SU-DHL-6 (cell line): ENCODE results near the gene CPVL.

Source experiments
- H2AFZ ChIP-seq: fragments of 200-600 bp; sonication (generic); 2 replicates; pipeline ENCODE4 v1.6.1; 2014; ENCODE audit warnings: low read depth, mild to moderate bottlenecking, moderate library complexity, mixed read lengths, antibody characterized with exemption, low read length; ENCODE audit not compliant: severe bottlenecking
- H3F3A ChIP-seq: fragments of 200-600 bp; shearing (Covaris generic); 2 replicates; pipeline ENCODE4 v1.6.0; 2016; ENCODE audit warnings: antibody characterized with exemption, mild to moderate bottlenecking; ENCODE audit not compliant: insufficient read depth
- H3K27ac ChIP-seq: fragments of 200-600 bp; sonication (generic); 2 replicates; pipeline ENCODE4 v1.5.1; 2016; ENCODE audit warnings: low read depth, mild to moderate bottlenecking, low read length, moderate library complexity, mixed read lengths
- H3K27me3 ChIP-seq: fragments of 200-600 bp; sonication (generic), shearing (Covaris generic); 2 replicates; pipeline ENCODE4 v1.6.0; 2014; ENCODE audit warnings: mild to moderate bottlenecking, low read length
- H3K36me3 ChIP-seq: fragments of 200-600 bp; sonication (generic); 2 replicates; pipeline ENCODE4 v1.6.1; 2014; ENCODE audit warnings: mild to moderate bottlenecking, low read length, mixed read lengths
- H3K4me2 ChIP-seq: fragments of 300-600, 200-600 bp; shearing (Covaris generic), sonication (generic); 2 replicates; pipeline ENCODE4 v1.6.0; 2014; ENCODE audit warnings: low read length, low read depth, mild to moderate bottlenecking; ENCODE audit not compliant: poor library complexity, severe bottlenecking
- H3K4me3 ChIP-seq: fragments of 200-600 bp; sonication (generic); 2 replicates; pipeline ENCODE4 v1.5.1; 2014; ENCODE audit warnings: antibody characterized with exemption, low read length, mild to moderate bottlenecking, mixed read lengths; ENCODE audit not compliant: insufficient read depth, poor library complexity, severe bottlenecking
- H3K79me2 ChIP-seq: fragments of 200-600 bp; sonication (generic); 2 replicates; pipeline ENCODE4 v1.6.1; 2014; ENCODE audit warnings: mild to moderate bottlenecking, low read length, moderate library complexity; ENCODE audit not compliant: insufficient read depth
- H3K9ac ChIP-seq: fragments of 200-600 bp; sonication (generic); 2 replicates; pipeline ENCODE4 v1.7.0; 2014; ENCODE audit warnings: mild to moderate bottlenecking, low read length
- H3K9me2 ChIP-seq: fragments of 200-600 bp; sonication (generic); replicated peaks from 2 replicates; pipeline ENCODE4 v1.6.1; 2014; ENCODE audit warnings: low read length; ENCODE audit not compliant: insufficient read depth
- H3K9me3 ChIP-seq: fragments of 200-600 bp; sonication (generic); 2 replicates; pipeline ENCODE4 v1.6.1; 2014; ENCODE audit warnings: low read length, mixed read lengths; ENCODE audit not compliant: insufficient read depth
- H4K20me1 ChIP-seq: fragments of 200-600 bp; sonication (generic); 2 replicates; pipeline ENCODE4 v1.6.1; 2014; ENCODE audit warnings: low read depth, mild to moderate bottlenecking, antibody characterized with exemption, low read length, moderate library complexity, mixed read lengths
- EZH2phosphoT487 ChIP-seq: fragments of 200-600 bp; sonication (generic), shearing (Covaris generic); conservative IDR thresholded peaks from 2 replicates; pipeline ENCODE4 v1.6.1; 2018; ENCODE audit warnings: mild to moderate bottlenecking, antibody characterized with exemption, low read length, moderate library complexity, mixed read lengths
- TF ChIP-seq, protein P1 (sequence below): fragments of 200-600 bp; sonication (generic); IDR thresholded peaks from one replicate; pipeline ENCODE4 v1.5.1; 2017; ENCODE audit warnings: antibody characterized with exemption, mild to moderate bottlenecking, low read length, moderate library complexity; ENCODE audit not compliant: insufficient read depth, poor library complexity, severe bottlenecking

The CPVL gene

DNA sequence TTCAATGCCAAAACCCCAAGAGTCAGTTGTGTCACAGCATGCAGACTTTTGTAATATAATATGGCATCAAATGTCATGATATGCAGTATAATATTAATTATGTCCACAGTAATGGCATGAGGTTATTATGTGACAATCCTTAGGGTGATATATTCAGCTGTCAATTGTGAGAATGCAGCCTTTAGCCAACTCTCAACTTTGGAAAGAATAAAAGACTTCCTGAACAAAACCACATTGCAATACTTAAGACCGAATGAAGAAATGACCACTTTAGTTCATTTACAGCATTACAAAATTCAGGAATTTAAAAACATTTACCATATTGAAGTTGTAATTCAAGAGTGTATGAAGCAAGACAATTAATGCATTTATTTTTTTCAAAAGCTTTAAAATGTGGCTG is 45.4 kb downstream of the CPVL start:
- no peak overlapping the region for H2AFZ ChIP-seq
- no peaks in the 10 kb centered on the region for H3F3A ChIP-seq
- no peaks in the 10 kb centered on the region for H4K20me1 ChIP-seq
- H3K4me2 ChIP-seq = no peak overlapping the region
- TF ChIP-seq, protein P1, sequence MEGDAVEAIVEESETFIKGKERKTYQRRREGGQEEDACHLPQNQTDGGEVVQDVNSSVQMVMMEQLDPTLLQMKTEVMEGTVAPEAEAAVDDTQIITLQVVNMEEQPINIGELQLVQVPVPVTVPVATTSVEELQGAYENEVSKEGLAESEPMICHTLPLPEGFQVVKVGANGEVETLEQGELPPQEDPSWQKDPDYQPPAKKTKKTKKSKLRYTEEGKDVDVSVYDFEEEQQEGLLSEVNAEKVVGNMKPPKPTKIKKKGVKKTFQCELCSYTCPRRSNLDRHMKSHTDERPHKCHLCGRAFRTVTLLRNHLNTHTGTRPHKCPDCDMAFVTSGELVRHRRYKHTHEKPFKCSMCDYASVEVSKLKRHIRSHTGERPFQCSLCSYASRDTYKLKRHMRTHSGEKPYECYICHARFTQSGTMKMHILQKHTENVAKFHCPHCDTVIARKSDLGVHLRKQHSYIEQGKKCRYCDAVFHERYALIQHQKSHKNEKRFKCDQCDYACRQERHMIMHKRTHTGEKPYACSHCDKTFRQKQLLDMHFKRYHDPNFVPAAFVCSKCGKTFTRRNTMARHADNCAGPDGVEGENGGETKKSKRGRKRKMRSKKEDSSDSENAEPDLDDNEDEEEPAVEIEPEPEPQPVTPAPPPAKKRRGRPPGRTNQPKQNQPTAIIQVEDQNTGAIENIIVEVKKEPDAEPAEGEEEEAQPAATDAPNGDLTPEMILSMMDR = no peak
- no peak for TF ChIP-seq EZH2phosphoT487
- H3K9me3 ChIP-seq = no peaks in the 10 kb centered on the region
- no peaks in the 10 kb centered on the region for H3K36me3 ChIP-seq
- H3K4me3 ChIP-seq = no peak overlapping the region
- no peaks in the 10 kb centered on the region for H3K27me3 ChIP-seq
- no peaks in the 10 kb centered on the region for H3K9me2 ChIP-seq
- H3K9ac ChIP-seq = no peak overlapping the region
- H3K79me2 ChIP-seq = no peaks in the 10 kb centered on the region
- no peak overlapping the region for H3K27ac ChIP-seq

DNA sequence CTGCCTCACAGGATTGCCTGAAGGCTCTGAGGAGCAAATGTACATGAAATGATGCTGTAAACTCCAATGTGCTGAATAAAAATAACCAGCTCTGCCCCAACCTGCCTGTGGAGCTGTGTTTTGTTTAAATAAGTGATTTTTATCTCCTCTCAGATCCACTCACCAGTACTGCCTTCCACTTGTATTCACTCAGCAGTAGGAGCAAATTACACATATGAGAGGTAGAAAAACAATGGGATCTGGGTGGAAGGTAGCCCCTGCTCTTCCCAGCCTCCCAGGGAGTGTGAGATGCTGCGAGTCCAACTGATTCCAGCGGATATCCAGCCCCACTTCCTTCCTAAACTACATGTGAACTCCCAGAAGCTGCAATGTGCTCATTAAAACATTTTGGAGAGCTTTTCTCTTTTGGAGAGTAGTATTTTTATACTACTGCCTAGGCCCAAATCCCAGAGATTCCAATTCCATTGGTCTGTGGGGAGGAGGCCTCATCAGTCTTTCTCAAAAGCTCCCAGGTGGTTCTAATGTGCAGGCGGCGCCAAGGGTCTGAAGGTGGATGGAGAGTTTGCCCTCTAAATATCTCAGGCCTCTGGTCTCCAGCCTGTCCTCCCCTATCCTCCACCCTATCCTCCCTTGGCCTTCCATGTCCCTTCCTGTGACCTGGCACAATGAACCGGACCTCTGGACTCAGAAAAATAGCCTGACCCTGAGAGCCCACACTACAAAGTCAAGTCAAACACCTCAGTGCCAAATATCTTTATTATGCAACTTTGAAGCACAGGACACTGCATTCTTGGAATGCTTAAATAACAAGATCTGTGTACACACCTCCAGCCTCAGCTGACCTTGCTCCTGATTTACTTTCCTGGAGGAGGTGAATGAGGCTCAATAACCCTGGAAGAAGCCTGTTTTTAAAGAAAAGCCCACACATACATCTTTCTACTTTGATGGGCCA is 46.2 kb downstream of the CPVL start:
- Histone ChIP-seq H3K4me2 (no peak overlapping the region), H3K27me3 (no peaks in the 10 kb centered on the region), H3K9me2 (no peaks in the 10 kb centered on the region), H3K79me2 (no peaks in the 10 kb centered on the region), H3K4me3 (no peak overlapping the region), H4K20me1 (no peaks in the 10 kb centered on the region), H3K9ac (no peak overlapping the region), H3K27ac (no peak overlapping the region), H3K9me3 (no peaks in the 10 kb centered on the region), H2AFZ (no peak overlapping the region), H3F3A (no peaks in the 10 kb centered on the region), H3K36me3 (no peaks in the 10 kb centered on the region)
- no peak for TF ChIP-seq EZH2phosphoT487
- TF ChIP-seq, protein P1 = no peak

DNA sequence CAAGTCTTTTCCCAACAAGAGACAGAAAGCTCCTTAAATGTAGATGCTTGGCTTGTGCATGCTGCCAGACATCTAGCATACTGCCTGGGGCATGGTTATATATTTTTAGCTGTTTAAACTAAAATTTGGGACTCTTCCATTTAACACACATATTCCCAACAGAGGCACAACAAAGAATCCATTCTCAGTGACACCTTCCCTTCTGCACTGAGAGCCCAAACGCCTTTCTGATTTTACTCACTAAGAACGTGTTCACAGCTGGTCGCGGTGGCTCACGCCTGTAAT is 49.9 kb downstream of the CPVL start:
- TF ChIP-seq, protein P1 = no peak
- no peak for TF ChIP-seq EZH2phosphoT487
- no peaks in the 10 kb centered on the region for H4K20me1 ChIP-seq
- no peak overlapping the region for H3K4me3 ChIP-seq
- H3K27me3 ChIP-seq = no peaks in the 10 kb centered on the region
- H3K4me2 ChIP-seq = no peak overlapping the region
- no peaks in the 10 kb centered on the region for H3F3A ChIP-seq
- H3K36me3 ChIP-seq = no peaks in the 10 kb centered on the region
- no peak overlapping the region for H3K9ac ChIP-seq
- no peak overlapping the region for H3K27ac ChIP-seq
- no peak overlapping the region for H2AFZ ChIP-seq
- no peaks in the 10 kb centered on the region for H3K9me2 ChIP-seq
- no peaks in the 10 kb centered on the region for H3K9me3 ChIP-seq
- no peaks in the 10 kb centered on the region for H3K79me2 ChIP-seq
